HG02642 (cell line): ENCODE results near the gene PM20D1.

Experiments
- ATAC-seq: cut with Tn5 transposase; IDR thresholded peaks from one replicate; pipeline ENCODE4 v1.9.1; 2021; ENCODE audit warnings: mild to moderate bottlenecking; ENCODE audit not compliant: unreplicated experiment, poor library complexity

The PM20D1 gene

DNA sequence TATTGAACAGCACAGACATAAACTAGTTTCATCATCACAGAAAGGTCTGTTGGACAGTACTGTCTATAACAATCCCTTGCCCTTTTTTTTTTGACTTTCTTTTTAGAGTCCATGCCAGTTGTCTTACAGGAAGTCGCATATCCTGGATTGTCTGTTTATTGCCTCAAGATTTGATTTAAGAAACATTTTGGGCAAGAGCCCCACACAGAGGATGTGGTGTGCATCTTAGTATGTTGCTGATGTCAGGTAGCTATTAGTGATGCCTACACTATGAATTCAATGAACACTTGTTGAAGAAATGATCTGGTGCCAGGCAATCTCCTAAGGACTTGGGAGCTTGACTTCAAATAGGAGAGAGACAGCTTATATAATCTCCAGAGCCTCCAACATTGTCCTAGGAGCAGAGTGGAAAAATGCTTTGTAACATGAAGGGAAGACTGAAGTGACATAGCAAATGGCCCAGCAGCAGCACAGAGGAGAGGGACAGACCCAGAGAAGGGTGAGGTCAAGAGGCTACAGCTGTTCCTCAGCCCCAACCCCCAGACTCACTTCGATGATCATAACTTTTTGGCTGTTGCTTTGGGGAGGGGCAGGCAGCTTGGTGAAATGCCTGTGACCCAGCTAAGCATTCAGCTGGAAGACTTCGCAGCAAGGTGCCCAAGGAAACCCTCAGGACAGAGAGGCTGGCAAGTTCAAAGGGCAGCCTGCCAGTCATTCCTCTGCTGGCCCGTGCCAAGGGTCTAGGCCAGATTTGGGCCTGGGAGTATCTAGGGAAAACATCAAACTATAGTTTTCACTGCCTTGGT is 67.1 kb downstream of the PM20D1 start:
- ATAC-seq: no peak

GRCh38 chr1:205780335-205780734 is 69.6 kb downstream of the PM20D1 start:
- no peak for ATAC-seq
